Loucy (cell line): ENCODE results near the gene ADGRD1.

Source experiments
- H2AFZ ChIP-seq: fragments of 200-600 bp; sonication (generic); 2 replicates; pipeline ENCODE4 v1.6.0; 2016; ENCODE audit warnings: antibody characterized with exemption, mild to moderate bottlenecking, low read length, moderate library complexity
- H3F3A ChIP-seq: fragments of 200-600 bp; 2 replicates; pipeline ENCODE4 v1.6.0; 2016; ENCODE audit warnings: antibody characterized with exemption, low read depth, mild to moderate bottlenecking
- H3K27me3 ChIP-seq: fragments of 200-600 bp; sonication (generic); 2 replicates; pipeline ENCODE4 v1.6.1; 2014; ENCODE audit warnings: low read length, mild to moderate bottlenecking; ENCODE audit not compliant: insufficient read depth, poor library complexity, severe bottlenecking
- H3K36me3 ChIP-seq: fragments of 200-600 bp; sonication (generic); 2 replicates; pipeline ENCODE4 v1.6.1; 2016; ENCODE audit warnings: low read length; ENCODE audit not compliant: insufficient read depth
- H3K4me1 ChIP-seq: fragments of 200-600 bp; sonication (generic); 2 replicates; pipeline ENCODE4 v1.5.1; 2014; ENCODE audit warnings: low read length, mild to moderate bottlenecking; ENCODE audit not compliant: insufficient read depth, poor library complexity, severe bottlenecking
- H3K4me2 ChIP-seq: fragments of 200-600 bp; sonication (generic); 2 replicates; pipeline ENCODE4 v1.6.0; 2014; ENCODE audit warnings: antibody characterized with exemption, low read length, low read depth, mild to moderate bottlenecking; ENCODE audit not compliant: poor library complexity, severe bottlenecking
- H3K4me3 ChIP-seq: fragments of 200-600 bp; sonication (generic); 2 replicates; pipeline ENCODE4 v1.5.1; 2014; ENCODE audit warnings: low read length, mild to moderate bottlenecking, mixed read lengths; ENCODE audit not compliant: poor library complexity, severe bottlenecking
- H3K79me2 ChIP-seq: fragments of 200-600 bp; sonication (generic); 2 replicates; pipeline ENCODE4 v1.6.1; 2014; ENCODE audit warnings: low read length; ENCODE audit not compliant: insufficient read depth
- H3K9ac ChIP-seq: fragments of 200-600 bp; sonication (generic); 2 replicates; pipeline ENCODE4 v1.6.0; 2014; ENCODE audit warnings: mild to moderate bottlenecking, low read depth, low read length, moderate library complexity; ENCODE audit not compliant: poor library complexity, severe bottlenecking
- H3K9me2 ChIP-seq: fragments of 200-600 bp; sonication (generic); replicated peaks from 2 replicates; pipeline ENCODE4 v1.6.1; 2016; ENCODE audit warnings: low read depth, low read length, mixed read lengths
- H3K9me3 ChIP-seq: fragments of 200-600 bp; sonication (generic); 2 replicates; pipeline ENCODE4 v1.6.1; 2014; ENCODE audit warnings: mild to moderate bottlenecking, antibody characterized with exemption, low read length, low read depth; ENCODE audit not compliant: insufficient read depth
- H4K20me1 ChIP-seq: fragments of 200-600 bp; sonication (generic); 2 replicates; pipeline ENCODE4 v1.6.0; 2014; ENCODE audit warnings: antibody characterized with exemption, low read length, mild to moderate bottlenecking; ENCODE audit not compliant: insufficient read depth, poor library complexity, severe bottlenecking
- CTCF ChIP-seq: fragments of 200-600 bp; sonication (generic); conservative IDR thresholded peaks from 2 replicates; pipeline ENCODE4 v1.5.1; 2014; ENCODE audit warnings: mild to moderate bottlenecking, antibody characterized with exemption, low read length
- EZH2phosphoT487 ChIP-seq: fragments of 200-600 bp; IDR thresholded peaks from 2 replicates; pipeline ENCODE4 v1.6.1; 2018; ENCODE audit warnings: antibody characterized with exemption, mild to moderate bottlenecking, moderate library complexity, borderline replicate concordance

ADGRD1 gene

DNA sequence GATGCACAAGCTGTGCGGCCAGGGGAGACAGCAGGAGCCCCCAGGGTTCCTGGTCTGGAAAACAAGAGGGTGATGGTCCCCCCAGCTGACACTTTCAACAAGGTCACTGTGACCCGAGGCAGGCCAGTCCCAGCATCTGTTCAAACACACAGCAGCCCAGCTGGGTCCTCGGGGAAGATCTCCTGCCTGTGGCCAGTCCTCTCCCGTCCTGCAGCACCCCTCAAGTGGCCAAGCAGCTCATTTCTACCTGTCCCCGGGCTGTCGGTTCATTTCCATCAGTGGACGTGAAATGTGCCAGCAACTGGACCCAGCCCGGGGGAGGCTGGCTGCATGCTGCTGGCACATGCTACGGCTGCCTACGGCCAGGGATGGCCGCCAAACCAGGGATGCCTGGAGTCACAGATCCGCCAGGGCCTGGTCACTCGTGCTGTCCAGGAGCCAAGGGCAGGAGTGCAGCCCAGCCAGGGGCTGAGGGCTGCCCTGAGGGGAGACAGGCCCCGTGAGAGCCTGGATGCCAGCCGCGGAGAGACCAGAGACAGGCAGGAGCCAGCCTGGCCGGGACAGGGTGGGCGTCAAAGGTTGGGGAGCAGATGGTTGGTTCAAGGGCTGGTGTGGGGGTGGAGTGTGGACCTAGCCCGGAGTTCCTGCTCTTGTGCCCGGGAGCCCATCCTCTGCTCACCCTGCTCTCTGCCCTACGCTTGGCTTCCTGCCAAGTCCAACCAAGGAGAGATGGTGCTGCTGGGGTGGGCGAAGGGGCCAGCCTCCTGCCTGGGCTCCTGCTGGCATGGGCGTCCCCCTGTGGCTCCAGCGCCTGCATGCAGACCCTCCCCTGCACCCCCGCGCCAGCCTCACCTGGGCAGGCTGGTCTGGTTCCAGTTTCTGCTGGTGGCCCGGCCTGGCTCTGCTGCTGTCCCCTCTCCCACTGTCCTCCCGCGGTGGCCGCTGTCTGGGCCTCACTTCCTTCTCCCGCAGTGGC lies 143.8 kb downstream of the ADGRD1 start:
- Histone ChIP-seq H3K4me3 (no peak overlapping the region), H3K4me2 (no peak overlapping the region), H3K4me1 (no peaks in the 10 kb centered on the region), H3K79me2 (no peaks in the 10 kb centered on the region), H3K36me3 (no peaks in the 10 kb centered on the region), H2AFZ (no peak overlapping the region), H3K9me3 (no peaks in the 10 kb centered on the region), H4K20me1 (no peaks in the 10 kb centered on the region), H3K9me2 (no peaks in the 10 kb centered on the region), H3K27me3 (no peaks in the 10 kb centered on the region), H3F3A (no peaks in the 10 kb centered on the region), H3K9ac (no peak overlapping the region)
- TF ChIP-seq EZH2phosphoT487, result no peak

GRCh38 chr12:131098178-131098981 lies 144.7 kb downstream of the ADGRD1 start:
- H3K4me3 ChIP-seq, result no peak overlapping the region
- no peaks in the 10 kb centered on the region for H3K79me2 ChIP-seq
- H4K20me1 ChIP-seq, result no peaks in the 10 kb centered on the region
- no peaks in the 10 kb centered on the region for H3K9me2 ChIP-seq
- no peaks in the 10 kb centered on the region for H3K9me3 ChIP-seq
- H3K4me1 ChIP-seq, result no peaks in the 10 kb centered on the region
- no peak overlapping the region for H2AFZ ChIP-seq
- H3K4me2 ChIP-seq, result no peak overlapping the region
- H3K36me3 ChIP-seq, result no peaks in the 10 kb centered on the region
- TF ChIP-seq EZH2phosphoT487, result no peak
- no peak for TF ChIP-seq CTCF
- H3K9ac ChIP-seq, result no peak overlapping the region
- no peaks in the 10 kb centered on the region for H3K27me3 ChIP-seq
- no peaks in the 10 kb centered on the region for H3F3A ChIP-seq

GRCh38 chr12:131100031-131100674 lies 146.4 kb downstream of the ADGRD1 start:
- no peaks in the 10 kb centered on the region for H3K36me3 ChIP-seq

More at GRCh38 chr12:131100031-131100674, 146.4 kb downstream of the ADGRD1 start:
- Histone ChIP-seq H3K9me3 (no peaks in the 10 kb centered on the region), H2AFZ (no peak overlapping the region), H3K4me3 (no peak overlapping the region), H3K79me2 (no peaks in the 10 kb centered on the region), H4K20me1 (no peaks in the 10 kb centered on the region), H3K9ac (no peak overlapping the region), H3K4me1 (no peaks in the 10 kb centered on the region), H3K4me2 (no peak overlapping the region), H3K27me3 (no peaks in the 10 kb centered on the region), H3F3A (no peaks in the 10 kb centered on the region), H3K9me2 (no peaks in the 10 kb centered on the region)
- TF ChIP-seq EZH2phosphoT487 (no peak), CTCF (no peak)
